GM23338 (cell line): Measurements from ENCODE around the gene FLVCR1. TPM values are rescaled to one million over a fixed set of nuclear protein-coding genes. Genes with fewer than 3 reads are reported as not detected.

ENCODE experiments used
- ATAC-seq: fragments of 200-7000 bp; cut with Tn5 transposase; 3 replicates; pipeline ENCODE4 v1.9.1; 2020
- DNase-seq: peaks from one replicate; pipeline ENCODE4 v3.0.0-alpha.2; 2015; ENCODE audit warnings: low spot score
- H2AFZ ChIP-seq: fragments of 200-600 bp; sonication (generic); 2 replicates; pipeline ENCODE4 v1.8.0; 2016; ENCODE audit warnings: antibody characterized with exemption, mild to moderate bottlenecking, moderate library complexity
- H3F3A ChIP-seq: fragments of 200-600 bp; sonication (generic); replicated peaks from 2 replicates; pipeline ENCODE4 v1.8.0; 2017; ENCODE audit warnings: antibody characterized with exemption, mixed run types, low read depth
- H3K27ac ChIP-seq: fragments of 200-600 bp; sonication (generic); 2 replicates; pipeline ENCODE4 v1.6.1; 2016; ENCODE audit warnings: low read depth
- H3K27me3 ChIP-seq: fragments of 200-600 bp; sonication (generic); 2 replicates; pipeline ENCODE4 v1.8.0; 2016; ENCODE audit warnings: mild to moderate bottlenecking, mixed run types, moderate library complexity; ENCODE audit not compliant: insufficient read depth
- H3K36me3 ChIP-seq: fragments of 200-600 bp; sonication (generic); 2 replicates; pipeline ENCODE4 v1.8.0; 2016; ENCODE audit warnings: mild to moderate bottlenecking; ENCODE audit not compliant: insufficient read depth
- H3K4me1 ChIP-seq: fragments of 200-600 bp; sonication (generic); 2 replicates; pipeline ENCODE4 v1.8.0; 2016; ENCODE audit warnings: mild to moderate bottlenecking, moderate library complexity; ENCODE audit not compliant: insufficient read depth
- H3K4me2 ChIP-seq: fragments of 200-600 bp; sonication (generic); 2 replicates; pipeline ENCODE4 v1.7.1; 2017; ENCODE audit warnings: mixed run types
- H3K4me3 ChIP-seq: fragments of 200-600 bp; sonication (generic); 2 replicates; pipeline ENCODE4 v1.6.1; 2016; ENCODE audit warnings: mixed run types
- H3K79me2 ChIP-seq: fragments of 200-600 bp; sonication (generic); replicated peaks from 2 replicates; pipeline ENCODE4 v1.8.0; 2017; ENCODE audit warnings: mild to moderate bottlenecking; ENCODE audit not compliant: insufficient read depth
- H3K9me2 ChIP-seq: fragments of 200-600 bp; sonication (generic); 2 replicates; pipeline ENCODE4 v1.8.0; 2017; ENCODE audit not compliant: insufficient read depth
- H4K20me1 ChIP-seq: fragments of 200-600 bp; sonication (generic); replicated peaks from 2 replicates; pipeline ENCODE4 v1.8.0; 2017; ENCODE audit warnings: mild to moderate bottlenecking; ENCODE audit not compliant: insufficient read depth
- H3K27ac Mint-ChIP-seq: 2 replicates; pipeline ENCODE4 v1.8.0; 2020; ENCODE audit warnings: inconsistent platforms, mild to moderate bottlenecking, moderate library complexity, mixed read lengths
- H3K27me3 Mint-ChIP-seq: 3 replicates; pipeline ENCODE4 v1.8.0; 2022; ENCODE audit warnings: low read depth, mild to moderate bottlenecking, moderate library complexity, mixed read lengths, inconsistent platforms; ENCODE audit not compliant: insufficient read depth, poor library complexity
- H3K36me3 Mint-ChIP-seq: 3 replicates; pipeline ENCODE4 v1.8.0; 2021; ENCODE audit warnings: low read depth, mild to moderate bottlenecking, inconsistent platforms, moderate library complexity, mixed read lengths
- H3K4me1 Mint-ChIP-seq: 3 replicates; pipeline ENCODE4 v1.8.0; 2020; ENCODE audit warnings: mild to moderate bottlenecking, inconsistent platforms, mixed read lengths
- H3K4me3 Mint-ChIP-seq: 3 replicates; pipeline ENCODE4 v1.8.0; 2021; ENCODE audit warnings: moderate library complexity, mild to moderate bottlenecking, inconsistent platforms, mixed read lengths
- H3K9me3 Mint-ChIP-seq: 3 replicates; pipeline ENCODE4 v1.8.0; 2020; ENCODE audit warnings: moderate library complexity, mild to moderate bottlenecking, inconsistent platforms, mixed read lengths
- CREB1 ChIP-seq: fragments of 250-450 bp; sonication (Bioruptor Pico); IDR thresholded peaks from 2 replicates; pipeline ENCODE4 v1.5.0; 2020; ENCODE audit warnings: low read depth, mild to moderate bottlenecking, moderate library complexity
- EZH2 ChIP-seq: fragments of 200-600 bp; sonication (generic); IDR thresholded peaks from one replicate; pipeline ENCODE4 v1.8.0; 2017; ENCODE audit warnings: antibody characterized with exemption, mild to moderate bottlenecking, low read depth; ENCODE audit not compliant: unreplicated experiment
- EZH2phosphoT487 ChIP-seq: fragments of 200-600 bp; sonication (generic); IDR thresholded peaks from one replicate; pipeline ENCODE4 v1.8.1; 2018; ENCODE audit warnings: antibody characterized with exemption; ENCODE audit not compliant: unreplicated experiment
- JUNB ChIP-seq: IDR thresholded peaks from one replicate; pipeline ENCODE4 v1.6.1; 2016; ENCODE audit warnings: antibody characterized with exemption; ENCODE audit not compliant: unreplicated experiment
- NANOG ChIP-seq: IDR thresholded peaks from 2 replicates; pipeline ENCODE4 v1.6.1; 2016; ENCODE audit warnings: antibody characterized with exemption, borderline replicate concordance
- POLR2AphosphoS5 ChIP-seq: IDR thresholded peaks from 2 replicates; pipeline ENCODE4 v1.6.1; 2016; ENCODE audit warnings: antibody characterized with exemption, low read depth
- ZNF114 ChIP-seq: fragments of 250-450 bp; sonication (Bioruptor Pico); IDR thresholded peaks from 2 replicates; pipeline ENCODE4 v1.5.0; 2020; ENCODE audit warnings: mild to moderate bottlenecking, moderate library complexity
- ZNF331 ChIP-seq: fragments of 250-450 bp; sonication (Bioruptor Pico); IDR thresholded peaks from 2 replicates; pipeline ENCODE4 v1.5.0; 2020; ENCODE audit warnings: low read depth, mild to moderate bottlenecking, moderate library complexity
- polyA plus RNA-seq: library from polyadenylated mRNA; unstranded; fragments of >200 nt; fragmentation: Nextera tagmentation; extraction: Ambion mirVana; gene quantifications from 2 replicates; pipeline ENCODE4 v1.2.1, GENCODE V29; 2016
- total RNA-seq: library from RNA; depleted of rRNA; stranded (reverse); fragments of >200 nt; shearing (Covaris generic); gene quantifications from 2 replicates; pipeline ENCODE4 v1.2.3, GENCODE V29; 2014
- TF ChIP-seq, protein P1 (sequence below): fragments of 250-450 bp; sonication (Bioruptor Pico); IDR thresholded peaks from 2 replicates; pipeline ENCODE4 v1.5.0; 2020; ENCODE audit warnings: mild to moderate bottlenecking, moderate library complexity
- TF ChIP-seq, protein P2 (sequence below): IDR thresholded peaks from 2 replicates; pipeline ENCODE4 v1.6.1; 2016; ENCODE audit warnings: antibody characterized with exemption
- TF ChIP-seq, protein P3 (sequence below), 2 experiments: fragments of 200-600 bp in 1 of 2; sonication (generic) in 1 of 2; conservative IDR thresholded peaks; 2 replicates each; pipeline versions ENCODE4 v1.5.1 to v1.6.1; 2016 to 2017; ENCODE audit warnings: antibody characterized with exemption in 2 of 2, low read depth in 2 of 2, mild to moderate bottlenecking in 2 of 2, moderate library complexity in 1 of 2
- TF ChIP-seq, protein P4 (sequence below): IDR thresholded peaks from one replicate; pipeline ENCODE4 v1.6.1; 2018; ENCODE audit warnings: antibody characterized with exemption; ENCODE audit not compliant: unreplicated experiment

FLVCR1 gene
- total and polyA plus RNA-seq, 2 experiments from 2014 or later: 60.5 to 93.5 TPM

DNA sequence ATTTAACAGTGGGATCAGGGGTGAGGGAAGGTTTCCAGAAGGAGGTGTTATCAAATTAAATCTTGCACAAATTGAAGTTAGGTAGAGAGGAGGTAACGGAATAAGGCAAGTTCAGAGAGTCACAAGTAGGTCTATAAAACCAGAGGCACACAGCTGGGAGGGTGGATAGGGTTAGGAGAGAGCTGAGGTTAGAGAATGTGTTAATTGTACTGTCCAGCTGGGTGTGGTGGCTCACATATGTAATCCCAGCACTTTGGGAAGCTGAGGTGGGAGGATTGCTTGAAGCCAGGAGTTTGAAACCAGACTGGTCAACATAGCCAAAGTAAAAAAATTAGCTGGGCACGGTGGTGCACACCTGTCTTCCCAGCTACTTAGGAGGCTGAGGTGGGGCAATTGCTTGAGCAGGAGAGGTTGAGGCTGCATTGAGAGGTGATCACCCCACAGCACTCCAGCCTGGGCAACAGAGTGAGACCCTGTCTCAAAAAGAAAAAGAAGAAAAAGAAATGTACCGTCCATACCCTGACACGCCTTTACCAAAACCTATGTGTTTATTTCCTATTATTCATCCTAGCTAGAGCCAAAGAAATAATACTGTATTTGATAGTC, 30.8 kb upstream of the FLVCR1 start (continued):
- TF ChIP-seq, protein P1, sequence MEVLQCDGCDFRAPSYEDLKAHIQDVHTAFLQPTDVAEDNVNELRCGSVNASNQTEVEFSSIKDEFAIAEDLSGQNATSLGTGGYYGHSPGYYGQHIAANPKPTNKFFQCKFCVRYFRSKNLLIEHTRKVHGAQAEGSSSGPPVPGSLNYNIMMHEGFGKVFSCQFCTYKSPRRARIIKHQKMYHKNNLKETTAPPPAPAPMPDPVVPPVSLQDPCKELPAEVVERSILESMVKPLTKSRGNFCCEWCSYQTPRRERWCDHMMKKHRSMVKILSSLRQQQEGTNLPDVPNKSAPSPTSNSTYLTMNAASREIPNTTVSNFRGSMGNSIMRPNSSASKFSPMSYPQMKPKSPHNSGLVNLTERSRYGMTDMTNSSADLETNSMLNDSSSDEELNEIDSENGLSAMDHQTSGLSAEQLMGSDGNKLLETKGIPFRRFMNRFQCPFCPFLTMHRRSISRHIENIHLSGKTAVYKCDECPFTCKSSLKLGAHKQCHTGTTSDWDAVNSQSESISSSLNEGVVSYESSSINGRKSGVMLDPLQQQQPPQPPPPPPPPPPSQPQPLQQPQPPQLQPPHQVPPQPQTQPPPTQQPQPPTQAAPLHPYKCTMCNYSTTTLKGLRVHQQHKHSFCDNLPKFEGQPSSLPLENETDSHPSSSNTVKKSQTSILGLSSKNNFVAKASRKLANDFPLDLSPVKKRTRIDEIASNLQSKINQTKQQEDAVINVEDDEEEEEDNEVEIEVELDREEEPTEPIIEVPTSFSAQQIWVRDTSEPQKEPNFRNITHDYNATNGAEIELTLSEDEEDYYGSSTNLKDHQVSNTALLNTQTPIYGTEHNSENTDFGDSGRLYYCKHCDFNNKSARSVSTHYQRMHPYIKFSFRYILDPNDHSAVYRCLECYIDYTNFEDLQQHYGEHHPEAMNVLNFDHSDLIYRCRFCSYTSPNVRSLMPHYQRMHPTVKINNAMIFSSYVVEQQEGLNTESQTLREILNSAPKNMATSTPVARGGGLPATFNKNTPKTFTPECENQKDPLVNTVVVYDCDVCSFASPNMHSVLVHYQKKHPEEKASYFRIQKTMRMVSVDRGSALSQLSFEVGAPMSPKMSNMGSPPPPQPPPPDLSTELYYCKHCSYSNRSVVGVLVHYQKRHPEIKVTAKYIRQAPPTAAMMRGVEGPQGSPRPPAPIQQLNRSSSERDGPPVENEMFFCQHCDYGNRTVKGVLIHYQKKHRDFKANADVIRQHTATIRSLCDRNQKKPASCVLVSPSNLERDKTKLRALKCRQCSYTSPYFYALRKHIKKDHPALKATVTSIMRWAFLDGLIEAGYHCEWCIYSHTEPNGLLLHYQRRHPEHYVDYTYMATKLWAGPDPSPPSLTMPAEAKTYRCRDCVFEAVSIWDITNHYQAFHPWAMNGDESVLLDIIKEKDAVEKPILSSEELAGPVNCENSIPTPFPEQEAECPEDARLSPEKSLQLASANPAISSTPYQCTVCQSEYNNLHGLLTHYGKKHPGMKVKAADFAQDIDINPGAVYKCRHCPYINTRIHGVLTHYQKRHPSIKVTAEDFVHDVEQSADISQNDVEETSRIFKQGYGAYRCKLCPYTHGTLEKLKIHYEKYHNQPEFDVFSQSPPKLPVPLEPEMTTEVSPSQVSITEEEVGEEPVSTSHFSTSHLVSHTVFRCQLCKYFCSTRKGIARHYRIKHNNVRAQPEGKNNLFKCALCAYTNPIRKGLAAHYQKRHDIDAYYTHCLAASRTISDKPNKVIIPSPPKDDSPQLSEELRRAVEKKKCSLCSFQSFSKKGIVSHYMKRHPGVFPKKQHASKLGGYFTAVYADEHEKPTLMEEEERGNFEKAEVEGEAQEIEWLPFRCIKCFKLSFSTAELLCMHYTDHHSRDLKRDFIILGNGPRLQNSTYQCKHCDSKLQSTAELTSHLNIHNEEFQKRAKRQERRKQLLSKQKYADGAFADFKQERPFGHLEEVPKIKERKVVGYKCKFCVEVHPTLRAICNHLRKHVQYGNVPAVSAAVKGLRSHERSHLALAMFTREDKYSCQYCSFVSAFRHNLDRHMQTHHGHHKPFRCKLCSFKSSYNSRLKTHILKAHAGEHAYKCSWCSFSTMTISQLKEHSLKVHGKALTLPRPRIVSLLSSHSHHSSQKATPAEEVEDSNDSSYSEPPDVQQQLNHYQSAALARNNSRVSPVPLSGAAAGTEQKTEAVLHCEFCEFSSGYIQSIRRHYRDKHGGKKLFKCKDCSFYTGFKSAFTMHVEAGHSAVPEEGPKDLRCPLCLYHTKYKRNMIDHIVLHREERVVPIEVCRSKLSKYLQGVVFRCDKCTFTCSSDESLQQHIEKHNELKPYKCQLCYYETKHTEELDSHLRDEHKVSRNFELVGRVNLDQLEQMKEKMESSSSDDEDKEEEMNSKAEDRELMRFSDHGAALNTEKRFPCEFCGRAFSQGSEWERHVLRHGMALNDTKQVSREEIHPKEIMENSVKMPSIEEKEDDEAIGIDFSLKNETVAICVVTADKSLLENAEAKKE (CRISPR knock-in tag): no peak

DNA sequence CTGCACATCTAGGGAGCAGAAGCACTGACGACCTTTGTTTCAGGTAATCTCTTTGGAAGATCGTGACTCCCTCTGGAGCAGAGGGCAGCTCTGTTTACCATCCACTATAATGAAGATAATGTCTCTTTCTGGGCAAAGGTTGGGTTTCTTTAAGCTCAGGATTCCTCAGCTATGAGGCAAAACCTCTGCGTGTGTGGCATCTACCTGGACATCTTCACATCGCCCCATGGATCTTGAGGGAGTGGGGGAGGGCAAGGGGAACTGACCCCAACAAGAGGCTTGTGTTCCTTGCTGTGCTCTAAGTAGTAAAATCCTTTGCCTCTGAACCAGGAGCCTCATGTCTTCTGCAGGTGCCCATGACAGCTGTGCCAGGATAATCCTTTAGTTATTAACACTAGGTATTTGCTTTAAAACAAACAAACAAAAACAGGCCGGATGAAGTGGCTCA, 30.2 kb upstream of the FLVCR1 start:
- Mint-ChIP-seq H3K4me1 (no peaks in the 10 kb centered on the region), H3K36me3 (peaks cover 35% of the 10 kb centered on the region), H3K27me3 (peaks cover 6% of the 10 kb centered on the region), H3K9me3 (peaks cover 46% of the 10 kb centered on the region), H3K27ac (no peak overlapping the region), H3K4me3 (no peak overlapping the region)
- no peak overlapping the region for H3K4me2 ChIP-seq
- H4K20me1 ChIP-seq: no peaks in the 10 kb centered on the region
- H3K4me1 ChIP-seq: no peaks in the 10 kb centered on the region
- peaks cover 12% of the 10 kb centered on the region; the same call in 1 of the 2 replicates for H3K36me3 ChIP-seq
- H3F3A ChIP-seq: no peaks in the 10 kb centered on the region
- H2AFZ ChIP-seq: no peak overlapping the region
- H3K9me2 ChIP-seq: no peaks in the 10 kb centered on the region
- no peak overlapping the region for H3K4me3 ChIP-seq
- H3K27me3 ChIP-seq: no peaks in the 10 kb centered on the region
- no peaks in the 10 kb centered on the region for H3K79me2 ChIP-seq
- no peak for DNase-seq
- ATAC-seq: no peak
- no peak overlapping the region for H3K27ac ChIP-seq
- TF ChIP-seq ZNF331 (CRISPR knock-in tag) (no peak), NANOG (no peak), EZH2 (no peak), POLR2AphosphoS5 (no peak), ZNF114 (CRISPR knock-in tag) (no peak), JUNB (no peak), CREB1 (no peak), EZH2phosphoT487 (no peak)
- TF ChIP-seq, protein P2, sequence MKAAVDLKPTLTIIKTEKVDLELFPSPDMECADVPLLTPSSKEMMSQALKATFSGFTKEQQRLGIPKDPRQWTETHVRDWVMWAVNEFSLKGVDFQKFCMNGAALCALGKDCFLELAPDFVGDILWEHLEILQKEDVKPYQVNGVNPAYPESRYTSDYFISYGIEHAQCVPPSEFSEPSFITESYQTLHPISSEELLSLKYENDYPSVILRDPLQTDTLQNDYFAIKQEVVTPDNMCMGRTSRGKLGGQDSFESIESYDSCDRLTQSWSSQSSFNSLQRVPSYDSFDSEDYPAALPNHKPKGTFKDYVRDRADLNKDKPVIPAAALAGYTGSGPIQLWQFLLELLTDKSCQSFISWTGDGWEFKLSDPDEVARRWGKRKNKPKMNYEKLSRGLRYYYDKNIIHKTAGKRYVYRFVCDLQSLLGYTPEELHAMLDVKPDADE: no peak
- TF ChIP-seq, protein P3, sequence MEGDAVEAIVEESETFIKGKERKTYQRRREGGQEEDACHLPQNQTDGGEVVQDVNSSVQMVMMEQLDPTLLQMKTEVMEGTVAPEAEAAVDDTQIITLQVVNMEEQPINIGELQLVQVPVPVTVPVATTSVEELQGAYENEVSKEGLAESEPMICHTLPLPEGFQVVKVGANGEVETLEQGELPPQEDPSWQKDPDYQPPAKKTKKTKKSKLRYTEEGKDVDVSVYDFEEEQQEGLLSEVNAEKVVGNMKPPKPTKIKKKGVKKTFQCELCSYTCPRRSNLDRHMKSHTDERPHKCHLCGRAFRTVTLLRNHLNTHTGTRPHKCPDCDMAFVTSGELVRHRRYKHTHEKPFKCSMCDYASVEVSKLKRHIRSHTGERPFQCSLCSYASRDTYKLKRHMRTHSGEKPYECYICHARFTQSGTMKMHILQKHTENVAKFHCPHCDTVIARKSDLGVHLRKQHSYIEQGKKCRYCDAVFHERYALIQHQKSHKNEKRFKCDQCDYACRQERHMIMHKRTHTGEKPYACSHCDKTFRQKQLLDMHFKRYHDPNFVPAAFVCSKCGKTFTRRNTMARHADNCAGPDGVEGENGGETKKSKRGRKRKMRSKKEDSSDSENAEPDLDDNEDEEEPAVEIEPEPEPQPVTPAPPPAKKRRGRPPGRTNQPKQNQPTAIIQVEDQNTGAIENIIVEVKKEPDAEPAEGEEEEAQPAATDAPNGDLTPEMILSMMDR (conservative IDR thresholded peaks at IDR 0.05; ENCODE audit: low read depth in 2 of 2): no peak
- TF ChIP-seq, protein P4, sequence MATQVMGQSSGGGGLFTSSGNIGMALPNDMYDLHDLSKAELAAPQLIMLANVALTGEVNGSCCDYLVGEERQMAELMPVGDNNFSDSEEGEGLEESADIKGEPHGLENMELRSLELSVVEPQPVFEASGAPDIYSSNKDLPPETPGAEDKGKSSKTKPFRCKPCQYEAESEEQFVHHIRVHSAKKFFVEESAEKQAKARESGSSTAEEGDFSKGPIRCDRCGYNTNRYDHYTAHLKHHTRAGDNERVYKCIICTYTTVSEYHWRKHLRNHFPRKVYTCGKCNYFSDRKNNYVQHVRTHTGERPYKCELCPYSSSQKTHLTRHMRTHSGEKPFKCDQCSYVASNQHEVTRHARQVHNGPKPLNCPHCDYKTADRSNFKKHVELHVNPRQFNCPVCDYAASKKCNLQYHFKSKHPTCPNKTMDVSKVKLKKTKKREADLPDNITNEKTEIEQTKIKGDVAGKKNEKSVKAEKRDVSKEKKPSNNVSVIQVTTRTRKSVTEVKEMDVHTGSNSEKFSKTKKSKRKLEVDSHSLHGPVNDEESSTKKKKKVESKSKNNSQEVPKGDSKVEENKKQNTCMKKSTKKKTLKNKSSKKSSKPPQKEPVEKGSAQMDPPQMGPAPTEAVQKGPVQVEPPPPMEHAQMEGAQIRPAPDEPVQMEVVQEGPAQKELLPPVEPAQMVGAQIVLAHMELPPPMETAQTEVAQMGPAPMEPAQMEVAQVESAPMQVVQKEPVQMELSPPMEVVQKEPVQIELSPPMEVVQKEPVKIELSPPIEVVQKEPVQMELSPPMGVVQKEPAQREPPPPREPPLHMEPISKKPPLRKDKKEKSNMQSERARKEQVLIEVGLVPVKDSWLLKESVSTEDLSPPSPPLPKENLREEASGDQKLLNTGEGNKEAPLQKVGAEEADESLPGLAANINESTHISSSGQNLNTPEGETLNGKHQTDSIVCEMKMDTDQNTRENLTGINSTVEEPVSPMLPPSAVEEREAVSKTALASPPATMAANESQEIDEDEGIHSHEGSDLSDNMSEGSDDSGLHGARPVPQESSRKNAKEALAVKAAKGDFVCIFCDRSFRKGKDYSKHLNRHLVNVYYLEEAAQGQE: no peak
